ENCODE measurements around the gene TNNT1.

Gene TNNT1

DNA sequence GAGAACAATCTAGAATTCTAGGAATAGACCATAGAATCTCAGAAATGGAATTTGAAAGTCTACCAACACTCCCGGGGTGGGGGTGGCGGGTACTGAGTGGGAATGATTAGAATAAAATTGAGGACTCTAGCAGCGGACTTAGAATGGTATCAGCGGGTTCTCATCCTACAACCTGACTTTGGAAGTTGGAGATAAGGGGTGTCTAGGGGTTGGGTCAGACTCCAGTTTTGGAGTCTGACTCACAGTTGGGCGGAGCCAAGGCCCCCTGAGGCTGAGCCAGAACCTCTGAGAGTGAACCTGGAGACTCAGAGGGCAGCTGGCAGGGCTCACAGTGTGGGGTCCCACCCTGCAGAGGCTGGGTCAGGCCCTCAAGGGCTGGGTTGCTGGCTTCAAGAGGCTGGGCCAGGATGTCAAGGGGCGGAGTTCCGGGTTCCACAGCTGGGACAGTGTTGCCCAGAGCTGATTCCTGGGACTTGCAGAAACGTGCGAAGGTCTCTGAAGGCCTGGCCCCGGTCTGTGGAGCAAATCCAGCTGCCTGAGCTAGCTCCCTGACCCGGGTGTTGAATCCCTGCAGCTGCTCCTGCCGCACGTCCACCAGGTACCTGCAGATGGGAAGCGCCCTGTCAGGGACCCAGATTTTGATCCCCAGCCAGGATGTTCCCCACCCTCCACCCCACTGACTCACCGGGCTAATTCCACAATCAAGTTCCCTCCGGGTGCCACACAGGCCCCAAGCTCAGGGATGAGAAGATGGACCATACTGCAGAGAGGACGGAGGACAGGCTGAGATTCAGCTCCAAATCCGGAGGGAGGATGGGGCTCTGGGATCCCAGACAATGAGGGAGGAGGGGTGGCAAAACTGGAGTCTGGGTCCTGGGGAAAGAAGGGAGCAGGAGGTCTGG is 10.1 kb upstream of the TNNT1 start (continued):
- TF ChIP-seq ZBTB6 (tag by site-specific recombination; IDR thresholded peaks at IDR 0.05): no peak
- TF ChIP-seq ZNF701 (tag by site-specific recombination; IDR thresholded peaks at IDR 0.05): no peak
- no peak for TF ChIP-seq ZNF518A (tag by site-specific recombination; conservative IDR thresholded peaks at IDR 0.05; ENCODE audit: low read depth)
- TF ChIP-seq ZNF48 (tag by site-specific recombination; IDR thresholded peaks at IDR 0.05): no peak
- no peak for TF ChIP-seq ZNF654 (tag by site-specific recombination; IDR thresholded peaks at IDR 0.05; ENCODE audit: low read depth)
- no peak for TF ChIP-seq MEIS1 (CRISPR knock-in tag; IDR thresholded peaks at IDR 0.05; ENCODE audit: borderline replicate concordance)
- TF ChIP-seq ZNF169 (tag by site-specific recombination; IDR thresholded peaks at IDR 0.05): no peak
- TF ChIP-seq HOXD13 (CRISPR knock-in tag; IDR thresholded peaks at IDR 0.05; ENCODE audit: borderline replicate concordance): no peak
- TF ChIP-seq, protein P1, sequence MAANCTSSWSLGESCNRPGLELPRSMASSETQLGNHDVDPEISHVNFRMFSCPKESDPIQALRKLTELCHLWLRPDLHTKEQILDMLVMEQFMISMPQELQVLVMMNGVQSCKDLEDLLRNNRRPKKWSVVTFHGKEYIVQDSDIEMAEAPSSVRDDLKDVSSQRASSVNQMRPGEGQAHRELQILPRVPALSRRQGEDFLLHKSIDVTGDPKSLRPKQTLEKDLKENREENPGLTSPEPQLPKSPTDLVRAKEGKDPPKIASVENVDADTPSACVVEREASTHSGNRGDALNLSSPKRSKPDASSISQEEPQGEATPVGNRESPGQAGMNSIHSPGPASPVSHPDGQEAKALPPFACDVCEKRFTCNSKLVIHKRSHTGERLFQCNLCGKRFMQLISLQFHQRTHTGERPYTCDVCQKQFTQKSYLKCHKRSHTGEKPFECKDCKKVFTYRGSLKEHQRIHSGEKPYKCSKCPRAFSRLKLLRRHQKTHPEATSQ (tag by site-specific recombination; IDR thresholded peaks at IDR 0.05): no peak
- TF ChIP-seq ZNF510 (tag by site-specific recombination; IDR thresholded peaks at IDR 0.05; ENCODE audit: insufficient replicate concordance): no peak
- TF ChIP-seq GLIS1 (tag by site-specific recombination; IDR thresholded peaks at IDR 0.05): peak; percentile 97
- TF ChIP-seq ZSCAN16 (tag by site-specific recombination; IDR thresholded peaks at IDR 0.05): no peak
- TF ChIP-seq, protein P2, sequence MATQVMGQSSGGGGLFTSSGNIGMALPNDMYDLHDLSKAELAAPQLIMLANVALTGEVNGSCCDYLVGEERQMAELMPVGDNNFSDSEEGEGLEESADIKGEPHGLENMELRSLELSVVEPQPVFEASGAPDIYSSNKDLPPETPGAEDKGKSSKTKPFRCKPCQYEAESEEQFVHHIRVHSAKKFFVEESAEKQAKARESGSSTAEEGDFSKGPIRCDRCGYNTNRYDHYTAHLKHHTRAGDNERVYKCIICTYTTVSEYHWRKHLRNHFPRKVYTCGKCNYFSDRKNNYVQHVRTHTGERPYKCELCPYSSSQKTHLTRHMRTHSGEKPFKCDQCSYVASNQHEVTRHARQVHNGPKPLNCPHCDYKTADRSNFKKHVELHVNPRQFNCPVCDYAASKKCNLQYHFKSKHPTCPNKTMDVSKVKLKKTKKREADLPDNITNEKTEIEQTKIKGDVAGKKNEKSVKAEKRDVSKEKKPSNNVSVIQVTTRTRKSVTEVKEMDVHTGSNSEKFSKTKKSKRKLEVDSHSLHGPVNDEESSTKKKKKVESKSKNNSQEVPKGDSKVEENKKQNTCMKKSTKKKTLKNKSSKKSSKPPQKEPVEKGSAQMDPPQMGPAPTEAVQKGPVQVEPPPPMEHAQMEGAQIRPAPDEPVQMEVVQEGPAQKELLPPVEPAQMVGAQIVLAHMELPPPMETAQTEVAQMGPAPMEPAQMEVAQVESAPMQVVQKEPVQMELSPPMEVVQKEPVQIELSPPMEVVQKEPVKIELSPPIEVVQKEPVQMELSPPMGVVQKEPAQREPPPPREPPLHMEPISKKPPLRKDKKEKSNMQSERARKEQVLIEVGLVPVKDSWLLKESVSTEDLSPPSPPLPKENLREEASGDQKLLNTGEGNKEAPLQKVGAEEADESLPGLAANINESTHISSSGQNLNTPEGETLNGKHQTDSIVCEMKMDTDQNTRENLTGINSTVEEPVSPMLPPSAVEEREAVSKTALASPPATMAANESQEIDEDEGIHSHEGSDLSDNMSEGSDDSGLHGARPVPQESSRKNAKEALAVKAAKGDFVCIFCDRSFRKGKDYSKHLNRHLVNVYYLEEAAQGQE (tag by site-specific recombination; IDR thresholded peaks at IDR 0.05): no peak
- no peak for TF ChIP-seq ZNF776 (tag by site-specific recombination; IDR thresholded peaks at IDR 0.05; ENCODE audit: borderline replicate concordance)
- peak; percentile 41 for TF ChIP-seq ZNF366 (tag by site-specific recombination; conservative IDR thresholded peaks at IDR 0.05)
- TF ChIP-seq ZFHX2 (tag by site-specific recombination; conservative IDR thresholded peaks at IDR 0.05): 0 out of 2 replicates have a peak, but pooled peaks have one; percentile 23
- TF ChIP-seq, protein P3, sequence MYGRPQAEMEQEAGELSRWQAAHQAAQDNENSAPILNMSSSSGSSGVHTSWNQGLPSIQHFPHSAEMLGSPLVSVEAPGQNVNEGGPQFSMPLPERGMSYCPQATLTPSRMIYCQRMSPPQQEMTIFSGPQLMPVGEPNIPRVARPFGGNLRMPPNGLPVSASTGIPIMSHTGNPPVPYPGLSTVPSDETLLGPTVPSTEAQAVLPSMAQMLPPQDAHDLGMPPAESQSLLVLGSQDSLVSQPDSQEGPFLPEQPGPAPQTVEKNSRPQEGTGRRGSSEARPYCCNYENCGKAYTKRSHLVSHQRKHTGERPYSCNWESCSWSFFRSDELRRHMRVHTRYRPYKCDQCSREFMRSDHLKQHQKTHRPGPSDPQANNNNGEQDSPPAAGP (tag by site-specific recombination; IDR thresholded peaks at IDR 0.05): 0 out of 2 replicates have a peak, but pooled peaks have one; percentile 16
- TF ChIP-seq ZBTB21 (tag by site-specific recombination; IDR thresholded peaks at IDR 0.05): 0 out of 2 replicates have a peak, but pooled peaks have one; percentile 20
- TF ChIP-seq ZNF449 (tag by site-specific recombination; IDR thresholded peaks at IDR 0.05): peak; percentile 26; the same call in 1 of the 2 replicates
- no peak for TF ChIP-seq GLI2 (tag by site-specific recombination; IDR thresholded peaks at IDR 0.05; ENCODE audit: borderline replicate concordance, low read depth)
- peak; percentile 89 for TF ChIP-seq ZIC2 (tag by site-specific recombination; IDR thresholded peaks at IDR 0.05)
- no peak for TF ChIP-seq ZNF785 (tag by site-specific recombination; IDR thresholded peaks at IDR 0.05)
- peak; percentile 92 for TF ChIP-seq ZFP69B (tag by site-specific recombination; IDR thresholded peaks at IDR 0.05)
- no peak for TF ChIP-seq ZNF596 (tag by site-specific recombination; IDR thresholded peaks at IDR 0.05)
- TF ChIP-seq ZNF133 (tag by site-specific recombination; IDR thresholded peaks at IDR 0.05): no peak
